ENCODE results near the gene ZNF892. TPM values are rescaled to one million over a fixed set of nuclear protein-coding genes. Genes with fewer than 3 reads are reported as not detected.

The ZNF892 gene
- total and polyA plus RNA-seq, 4 experiments from 2014 or later, result 0.61 to 5.9 (median 4.7) TPM; not detected in 1

DNA sequence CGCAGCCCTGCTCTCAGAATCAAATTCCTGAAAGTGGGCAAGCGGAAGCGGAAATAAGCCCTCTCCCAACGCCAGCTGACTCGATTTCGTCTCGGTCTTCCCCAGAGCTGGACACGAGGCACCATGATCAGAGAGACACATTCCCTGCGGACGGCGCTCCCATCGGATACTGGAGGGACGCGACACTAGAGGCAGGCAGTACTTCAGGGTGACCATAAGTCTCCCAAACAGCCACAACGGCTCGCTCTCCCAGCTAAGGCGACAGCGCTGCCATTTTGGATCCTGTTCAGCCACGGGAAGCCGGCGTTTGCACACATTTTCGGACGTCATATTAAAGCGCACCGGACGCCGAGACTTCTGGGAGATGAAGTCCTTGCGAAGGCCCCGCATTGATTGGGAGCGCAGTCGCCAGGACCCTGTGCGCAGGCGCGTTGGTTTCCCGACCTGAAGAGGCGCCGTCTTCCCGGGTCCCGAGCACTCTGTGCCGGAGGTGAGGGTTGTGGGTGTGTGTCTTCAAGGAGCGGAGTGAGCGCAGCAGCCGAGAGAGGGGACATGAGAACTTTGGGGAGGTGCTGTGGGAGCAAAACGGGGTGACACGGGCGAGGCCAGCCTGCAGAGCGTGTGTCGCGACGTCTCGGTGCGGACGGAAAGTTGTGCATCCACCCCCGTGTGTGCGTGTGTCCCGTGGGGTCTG is 41.8 kb upstream of the ZNF892 start, which contains the start of gene ZNF2:
TSS of gene ZNF2 (plus strand) at position 439 of the 694 bp plus-strand sequence. CDS start 10,418 bp downstream, outside the sequence.
- H3K27ac Mint-ChIP-seq, result peak within 1 kb of the TSS; percentile 94 to 99 (median 98)
- CTCF ChIA-PET (ENCODE audit: partially characterized antibody), result interaction anchor here (0.8 to 2.4 kb wide), 11 partner anchors 9 to 143 kb away, joined by 3 to 18 read pairs (median 4); partner anchors contain the start of genes MAL and MRPS5
- POLR2A ChIA-PET (ENCODE audit: partially characterized antibody), result interaction anchor here (0.6 to 2.8 kb wide), 13 partner anchors 9 to 237 kb away, joined by 3 to 36 read pairs (median 4); partner anchors contain the start of genes FAHD2A, MAL and MRPS5
- H3K4me3 Mint-ChIP-seq, result peak within 1 kb of the TSS; percentile 95 to 100 (median 100)
- Histone ChIP-seq H3K27ac (ENCODE audit: low read depth, low read length) (peak within 1 kb of the TSS; percentile 89), H3K4me1 (ENCODE audit: insufficient read depth, low read length) (peaks cover 21% of the 10 kb centered on the region), H3K9me3 (ENCODE audit: control insufficient read depth in 1 of 2, low read length in 2 of 2) (no peaks in the 10 kb centered on the region), H3K27me3 (ENCODE audit: insufficient read depth, low read length) (no peaks in the 10 kb centered on the region), H3K4me3 (ENCODE audit: low read length in 2 of 2) (peak within 1 kb of the TSS; percentile 88 to 97), H3K36me3 (ENCODE audit: insufficient read depth, low read length) (no peaks in the 10 kb centered on the region)
- H3K9me3 Mint-ChIP-seq, result peaks cover 0 to 7% (median 0%) of the 10 kb centered on the region in 8 donors
- intact Hi-C loops (cut with micrococcal nuclease), result loop anchor here (1.0 kb wide), 4 partner anchors 42 to 237 kb away; partner anchors contain the start of genes FAHD2A and ZNF892
- peaks cover 24 to 40% (median 34%) of the 10 kb centered on the region in 4 donors for H3K4me1 Mint-ChIP-seq
- DNase-seq, result peak; percentile 95 to 98 (median 96)
- no peaks in the 10 kb centered on the region for H3K27me3 Mint-ChIP-seq
- peaks cover 9 to 11% of the 10 kb centered on the region in 2 donors for H3K36me3 Mint-ChIP-seq

GRCh38 chr2:95166065-95166763 is 41.1 kb upstream of the ZNF892 start:
- peak overlapping the region; percentile 95 to 100 (median 100) for H3K4me3 Mint-ChIP-seq
- peak overlapping the region; percentile 89 for H3K27ac ChIP-seq (ENCODE audit: low read depth, low read length)
- no peaks in the 10 kb centered on the region for H3K9me3 ChIP-seq (ENCODE audit: control insufficient read depth in 1 of 2, low read length in 2 of 2)
- no peaks in the 10 kb centered on the region for H3K36me3 ChIP-seq (ENCODE audit: insufficient read depth, low read length)
- H3K4me1 Mint-ChIP-seq, result peaks cover 26 to 40% (median 33%) of the 10 kb centered on the region in 4 donors
- no peaks in the 10 kb centered on the region for H3K27me3 ChIP-seq (ENCODE audit: insufficient read depth, low read length)
- CTCF ChIA-PET (ENCODE audit: partially characterized antibody), result interaction anchor here (1.4 to 2.4 kb wide), 6 partner anchors 44 to 144 kb away, joined by 4 to 18 read pairs (median 6); partner anchors contain the start of genes MAL and MRPS5
- H3K27me3 Mint-ChIP-seq, result no peaks in the 10 kb centered on the region
- intact Hi-C loops (cut with micrococcal nuclease), result no loop called here
- H3K4me3 ChIP-seq (ENCODE audit: low read length in 2 of 2), result peak overlapping the region; percentile 88 to 97
- H3K27ac Mint-ChIP-seq, result peak overlapping the region; percentile 94 to 99 (median 98)
- POLR2A ChIA-PET (ENCODE audit: partially characterized antibody), result interaction anchor here (0.8 to 2.8 kb wide), 8 partner anchors 40 to 237 kb away, joined by 3 to 36 read pairs (median 4); partner anchors contain the start of genes FAHD2A, MAL and MRPS5
- no peak for DNase-seq
- H3K4me1 ChIP-seq (ENCODE audit: insufficient read depth, low read length), result peaks cover 21% of the 10 kb centered on the region
- peaks cover 0 to 7% (median 0%) of the 10 kb centered on the region in 8 donors for H3K9me3 Mint-ChIP-seq
- H3K36me3 Mint-ChIP-seq, result peaks cover 9 to 11% of the 10 kb centered on the region in 2 donors

- H3K27me3 Mint-ChIP-seq, result no peaks in the 10 kb centered on the region
- H3K36me3 Mint-ChIP-seq, result peaks cover 8 to 23% of the 10 kb centered on the region in 2 donors
- H3K4me3 Mint-ChIP-seq, result no peak overlapping the region
- no peaks in the 10 kb centered on the region for H3K27me3 ChIP-seq (ENCODE audit: insufficient read depth, low read length)
- H3K9me3 ChIP-seq (ENCODE audit: control insufficient read depth in 1 of 2, low read length in 2 of 2), result no peaks in the 10 kb centered on the region
- H3K4me1 ChIP-seq (ENCODE audit: insufficient read depth, low read length), result peaks cover under 1% of the 10 kb centered on the region
- H3K4me3 ChIP-seq (ENCODE audit: low read length in 2 of 2), result no peak overlapping the region
- H3K9me3 Mint-ChIP-seq, result peaks cover 0 to 5% (median 0%) of the 10 kb centered on the region in 8 donors
- intact Hi-C loops (cut with micrococcal nuclease), result no loop called here
- CTCF ChIA-PET (ENCODE audit: partially characterized antibody), result no interaction called here
- POLR2A ChIA-PET (ENCODE audit: partially characterized antibody), result no interaction called here
- no peak overlapping the region for H3K27ac Mint-ChIP-seq
- no peak overlapping the region for H3K27ac ChIP-seq (ENCODE audit: low read depth, low read length)
- H3K4me1 Mint-ChIP-seq, result peaks cover 2 to 12% (median 10%) of the 10 kb centered on the region in 4 donors
- no peak for DNase-seq
- H3K36me3 ChIP-seq (ENCODE audit: insufficient read depth, low read length), result no peaks in the 10 kb centered on the region
These were observed 35.4 kb upstream of the ZNF892 start for GRCh38 chr2:95171902-95172301.

DNA sequence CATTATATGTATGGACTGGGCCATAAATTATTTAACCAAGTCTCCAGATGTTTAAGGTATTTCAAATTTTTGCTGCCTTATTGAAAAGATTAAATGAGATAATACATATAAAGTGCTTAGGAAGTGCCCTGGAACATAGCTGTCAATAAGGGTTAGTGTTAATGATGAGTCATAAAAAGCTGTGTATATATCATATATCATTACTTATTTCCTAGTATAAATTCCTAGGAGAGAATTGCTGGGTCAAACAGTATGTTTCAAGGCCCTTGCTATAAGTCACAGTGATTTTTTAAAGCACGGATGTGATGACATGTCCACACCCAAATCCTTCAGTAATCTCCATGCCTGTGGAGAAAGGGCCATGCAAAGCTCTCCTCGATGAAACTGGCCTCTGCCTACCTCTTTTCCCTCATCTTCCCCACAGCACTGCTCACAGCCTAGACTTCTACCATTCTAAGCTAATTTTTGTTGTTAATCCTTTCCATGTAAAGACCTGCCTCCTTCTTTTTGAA is 33.2 kb upstream of the ZNF892 start:
- Histone ChIP-seq H3K4me1 (ENCODE audit: insufficient read depth, low read length) (no peaks in the 10 kb centered on the region), H3K27me3 (ENCODE audit: insufficient read depth, low read length) (no peaks in the 10 kb centered on the region), H3K27ac (ENCODE audit: low read depth, low read length) (no peak overlapping the region), H3K4me3 (ENCODE audit: low read length in 2 of 2) (no peak overlapping the region), H3K9me3 (ENCODE audit: control insufficient read depth in 1 of 2, low read length in 2 of 2) (no peaks in the 10 kb centered on the region), H3K36me3 (ENCODE audit: insufficient read depth, low read length) (peaks cover 11% of the 10 kb centered on the region)
- no peak for DNase-seq
- Mint-ChIP-seq H3K36me3 (peaks cover 25 to 39% of the 10 kb centered on the region in 2 donors), H3K4me1 (peaks cover 0 to 5% (median 3%) of the 10 kb centered on the region in 4 donors), H3K27ac (no peak overlapping the region), H3K9me3 (peaks cover 0 to 7% (median 0%) of the 10 kb centered on the region in 8 donors), H3K4me3 (no peak overlapping the region), H3K27me3 (no peaks in the 10 kb centered on the region)
- intact Hi-C loops (cut with micrococcal nuclease), result no loop called here
- ChIA-PET POLR2A (ENCODE audit: partially characterized antibody) (no interaction called here), CTCF (ENCODE audit: partially characterized antibody) (interaction anchor here (1.2 to 1.4 kb wide), 2 partner anchors 9 to 58 kb away, joined by 3 to 6 read pairs; no protein-coding TSS in a partner anchor)

DNA sequence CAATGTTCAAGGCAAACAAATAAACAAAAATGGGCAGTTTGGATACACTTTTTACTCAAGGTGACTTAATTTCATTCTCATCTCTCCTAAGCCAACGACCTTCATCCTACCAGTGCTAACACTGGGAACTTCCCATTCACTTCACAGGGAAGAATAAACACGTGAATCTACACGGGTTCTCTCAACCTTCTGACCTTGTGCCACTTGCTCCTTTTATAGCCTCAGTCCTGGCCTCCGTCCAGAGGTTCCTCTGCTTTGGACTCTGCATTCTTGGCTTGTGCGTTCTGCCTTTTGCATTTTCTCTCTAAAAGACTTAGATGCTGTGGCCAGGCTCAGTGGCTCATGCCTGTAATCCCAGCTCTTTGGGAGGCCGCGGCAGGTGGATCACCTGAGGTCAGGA is 27.9 kb upstream of the ZNF892 start:
- peaks cover 0 to 38% (median 25%) of the 10 kb centered on the region in 8 donors for H3K9me3 Mint-ChIP-seq
- peaks cover 0 to 4% of the 10 kb centered on the region in 2 donors for H3K9me3 ChIP-seq (ENCODE audit: control insufficient read depth in 1 of 2, low read length in 2 of 2)
- H3K4me1 ChIP-seq (ENCODE audit: insufficient read depth, low read length), result no peaks in the 10 kb centered on the region
- peaks cover 69 to 84% of the 10 kb centered on the region in 2 donors for H3K36me3 Mint-ChIP-seq
- intact Hi-C loops (cut with micrococcal nuclease), result no loop called here
- ChIA-PET POLR2A (ENCODE audit: partially characterized antibody) (no interaction called here), CTCF (ENCODE audit: partially characterized antibody) (no interaction called here)
- no peak overlapping the region for H3K4me3 Mint-ChIP-seq
- H3K4me3 ChIP-seq (ENCODE audit: low read length in 2 of 2), result no peak overlapping the region
- H3K4me1 Mint-ChIP-seq, result peaks cover 0 to 2% (median under 1%) of the 10 kb centered on the region in 4 donors
- peaks cover 28% of the 10 kb centered on the region for H3K36me3 ChIP-seq (ENCODE audit: insufficient read depth, low read length)
- H3K27ac Mint-ChIP-seq, result no peak overlapping the region
- DNase-seq, result no peak
- no peak overlapping the region for H3K27ac ChIP-seq (ENCODE audit: low read depth, low read length)
- no peaks in the 10 kb centered on the region for H3K27me3 Mint-ChIP-seq
- H3K27me3 ChIP-seq (ENCODE audit: insufficient read depth, low read length), result no peaks in the 10 kb centered on the region

DNA sequence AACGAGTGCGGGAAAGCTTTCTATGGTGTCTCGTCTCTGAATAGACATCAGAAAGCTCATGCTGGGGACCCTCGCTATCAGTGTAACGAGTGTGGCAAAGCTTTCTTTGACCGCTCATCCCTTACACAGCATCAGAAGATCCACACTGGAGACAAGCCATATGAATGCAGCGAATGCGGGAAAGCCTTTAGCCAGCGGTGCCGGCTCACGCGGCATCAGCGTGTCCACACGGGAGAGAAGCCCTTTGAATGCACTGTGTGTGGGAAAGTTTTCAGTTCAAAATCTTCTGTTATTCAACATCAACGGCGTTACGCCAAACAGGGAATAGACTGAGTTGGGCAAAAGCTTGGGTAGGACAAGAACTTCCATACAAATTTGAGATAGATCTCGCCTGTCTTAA is 25.5 kb upstream of the ZNF892 start:
- Mint-ChIP-seq H3K4me3 (no peak overlapping the region), H3K27me3 (no peaks in the 10 kb centered on the region), H3K36me3 (peaks cover 64 to 69% of the 10 kb centered on the region in 2 donors), H3K27ac (no peak overlapping the region), H3K4me1 (no peaks in the 10 kb centered on the region), H3K9me3 (peaks cover 5 to 48% (median 31%) of the 10 kb centered on the region in 8 donors)
- peaks cover 28% of the 10 kb centered on the region for H3K36me3 ChIP-seq (ENCODE audit: insufficient read depth, low read length)
- intact Hi-C loops (cut with micrococcal nuclease), result no loop called here
- ChIA-PET CTCF (ENCODE audit: partially characterized antibody) (no interaction called here), POLR2A (ENCODE audit: partially characterized antibody) (no interaction called here)
- H3K27me3 ChIP-seq (ENCODE audit: insufficient read depth, low read length), result no peaks in the 10 kb centered on the region
- no peak overlapping the region for H3K27ac ChIP-seq (ENCODE audit: low read depth, low read length)
- no peak overlapping the region for H3K4me3 ChIP-seq (ENCODE audit: low read length in 2 of 2)
- H3K9me3 ChIP-seq (ENCODE audit: control insufficient read depth in 1 of 2, low read length in 2 of 2), result peaks cover 0 to 4% of the 10 kb centered on the region in 2 donors
- no peaks in the 10 kb centered on the region for H3K4me1 ChIP-seq (ENCODE audit: insufficient read depth, low read length)
- no peak for DNase-seq
